ENCODE results near the gene MCEE. TPM values are rescaled to one million over a fixed set of nuclear protein-coding genes. Genes with fewer than 3 reads are reported as not detected.
A peak's percentile ranks its signal among the peaks of the same experiment; 100 is the strongest.
"Not testable (repeated sequence)": the region's sequence is repeated elsewhere in the genome, so short reads cannot be mapped to it uniquely, and the experiment has no call there.

The MCEE gene
- total RNA-seq (2014; rRNA removed; shearing (Covaris generic)) (16.5 and 21.1 TPM in 2 replicates), polyA plus RNA-seq (2016; fragmentation: Nextera tagmentation; extraction: Ambion mirVana) (30.6 and 33.3 TPM in 2 replicates)

- Histone ChIP-seq H3K27me3 (replicated peaks; ENCODE audit: insufficient read depth) (no peaks in the 10 kb centered on the region), H3K4me3 (peak within 1 kb of the TSS; percentile 97), H4K20me1 (ENCODE audit: insufficient read depth) (no peaks in the 10 kb centered on the region), H3K4me1 (ENCODE audit: insufficient read depth) (peaks cover 32% of the 10 kb centered on the region), H3F3A (ENCODE audit: insufficient read depth) (peaks cover 9% of the 10 kb centered on the region; the same call in 1 of the 2 replicates), H3K27ac (peak within 1 kb of the TSS; percentile 98), H3K9me3 (ENCODE audit: low read depth) (no peaks in the 10 kb centered on the region), H2AFZ (peak within 1 kb of the TSS; percentile 91), H3K4me2 (ENCODE audit: unreplicated experiment) (peak within 1 kb of the TSS; percentile 100), H3K9ac (peak within 1 kb of the TSS; percentile 99), H3K36me3 (ENCODE audit: low read depth) (peaks cover 23% of the 10 kb centered on the region), H3K9me2 (ENCODE audit: insufficient read depth) (no peaks in the 10 kb centered on the region), H3K79me2 (ENCODE audit: insufficient read depth) (peaks cover 90% of the 10 kb centered on the region)
- DNase-seq, result peak; percentile 97
- no peak for TF ChIP-seq EZH2phosphoT487 (IDR thresholded peaks at IDR 0.05; ENCODE audit: insufficient read depth, low read depth)
- in situ Hi-C loops (cut with MboI), result no loop called here
- WGBS, 2 experiments (ENCODE audit: low coverage in 1 of 2, low lambda C conversion rate in 2 of 2, missing lambda C conversion rate in 2 of 2), result 1% methylated on average over 67 of the region's 67 CpGs
Measured at GRCh38 chr2:71130152-71130904, at the start of gene MCEE, which contains the start of gene MPHOSPH10. Gene MCEE (minus strand): TSS chr2:71130229. CDS start chr2:71130219, 10 bp downstream. Gene MPHOSPH10 (plus strand): TSS chr2:71130634. CDS start chr2:71130666, 32 bp downstream.

DNA sequence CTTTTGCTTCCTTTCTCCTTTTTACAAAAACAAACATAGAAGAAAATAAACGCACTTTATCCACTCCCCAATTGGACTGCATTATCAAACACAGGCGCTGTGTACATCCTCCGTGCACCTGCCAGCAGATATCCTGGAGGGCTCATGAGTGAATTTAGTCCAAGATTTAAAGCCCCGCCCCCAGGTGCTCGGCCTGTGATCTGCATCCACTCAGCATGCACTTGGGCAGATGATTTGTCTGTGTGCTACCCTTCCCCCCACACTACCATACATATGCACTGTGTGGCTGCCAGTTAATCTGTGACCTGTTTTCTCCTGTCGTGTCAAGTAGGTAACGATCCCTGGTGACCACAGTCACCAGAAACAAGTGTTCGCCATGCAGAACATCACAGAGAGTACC is 48.8 kb upstream of the MCEE start:
- H3K4me2 ChIP-seq (ENCODE audit: unreplicated experiment); H3K4me3 ChIP-seq; H3F3A ChIP-seq (ENCODE audit: insufficient read depth); H3K27ac ChIP-seq; H3K9me3 ChIP-seq (ENCODE audit: low read depth); H2AFZ ChIP-seq; H4K20me1 ChIP-seq (ENCODE audit: insufficient read depth); H3K27me3 ChIP-seq (replicated peaks; ENCODE audit: insufficient read depth); H3K79me2 ChIP-seq (ENCODE audit: insufficient read depth); in situ Hi-C loops (cut with MboI); DNase-seq; H3K4me1 ChIP-seq (ENCODE audit: insufficient read depth); H3K9ac ChIP-seq; H3K9me2 ChIP-seq (ENCODE audit: insufficient read depth); H3K36me3 ChIP-seq (ENCODE audit: low read depth): not testable (repeated sequence)
- WGBS, 2 experiments (ENCODE audit: low coverage in 1 of 2, low lambda C conversion rate in 2 of 2, missing lambda C conversion rate in 2 of 2), result 62% methylated on average over 8 of the region's 8 CpGs

- Histone ChIP-seq H4K20me1 (ENCODE audit: insufficient read depth) (no peaks in the 10 kb centered on the region), H3K9me2 (ENCODE audit: insufficient read depth) (no peaks in the 10 kb centered on the region), H3F3A (ENCODE audit: insufficient read depth) (no peaks in the 10 kb centered on the region), H3K4me1 (ENCODE audit: insufficient read depth) (no peaks in the 10 kb centered on the region), H2AFZ (no peak overlapping the region), H3K79me2 (ENCODE audit: insufficient read depth) (no peaks in the 10 kb centered on the region), H3K4me3 (no peak overlapping the region), H3K4me2 (ENCODE audit: unreplicated experiment) (no peak overlapping the region), H3K9ac (no peak overlapping the region), H3K9me3 (ENCODE audit: low read depth) (no peaks in the 10 kb centered on the region), H3K27me3 (replicated peaks; ENCODE audit: insufficient read depth) (peaks cover 3% of the 10 kb centered on the region; the same call in 1 of the 2 replicates), H3K36me3 (ENCODE audit: low read depth) (no peaks in the 10 kb centered on the region), H3K27ac (no peak overlapping the region)
- in situ Hi-C loops (cut with MboI), result no loop called here
- no peak for DNase-seq
- WGBS, 2 experiments (ENCODE audit: low coverage in 1 of 2, low lambda C conversion rate in 2 of 2, missing lambda C conversion rate in 2 of 2), result 61 to 76% methylated on average over 3 of the region's 3 CpGs
- TF ChIP-seq EZH2phosphoT487 (IDR thresholded peaks at IDR 0.05; ENCODE audit: insufficient read depth, low read depth), result no peak
- TF ChIP-seq EZH2 (IDR thresholded peaks at IDR 0.05; ENCODE audit: insufficient read depth, poor library complexity, severe bottlenecking), result no peak
Measured at GRCh38 chr2:71174207-71174606, 44.2 kb upstream of the MCEE start.

DNA sequence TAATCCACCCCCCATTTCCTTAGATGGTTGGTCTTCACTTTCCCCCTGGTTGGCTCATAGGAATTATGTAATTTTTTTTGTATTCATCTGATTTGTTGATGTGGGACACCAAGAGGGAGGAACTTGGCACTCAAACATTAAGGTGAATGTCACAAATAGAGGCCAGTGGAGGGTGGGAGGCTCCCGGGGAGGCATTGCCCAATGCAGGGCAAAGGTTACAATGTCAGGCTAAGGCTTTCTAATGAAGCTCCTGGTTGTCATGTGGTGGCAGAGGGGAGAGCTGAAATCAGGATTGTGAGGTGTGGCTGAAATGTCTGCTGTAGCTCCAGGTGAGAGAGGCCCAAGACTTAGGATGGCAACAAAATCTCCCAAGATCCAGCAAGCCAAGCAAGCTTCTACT is 43.1 kb upstream of the MCEE start:
- Histone ChIP-seq H2AFZ (no peak overlapping the region), H3K36me3 (ENCODE audit: low read depth) (no peaks in the 10 kb centered on the region), H3K9me2 (ENCODE audit: insufficient read depth) (no peaks in the 10 kb centered on the region), H3K4me1 (ENCODE audit: insufficient read depth) (no peaks in the 10 kb centered on the region), H3F3A (ENCODE audit: insufficient read depth) (no peaks in the 10 kb centered on the region), H3K4me3 (no peak overlapping the region), H3K9me3 (ENCODE audit: low read depth) (no peaks in the 10 kb centered on the region), H3K9ac (no peak overlapping the region), H3K4me2 (ENCODE audit: unreplicated experiment) (no peak overlapping the region), H3K27me3 (replicated peaks; ENCODE audit: insufficient read depth) (peaks cover 3% of the 10 kb centered on the region; the same call in 1 of the 2 replicates), H3K27ac (no peak overlapping the region), H3K79me2 (ENCODE audit: insufficient read depth) (no peaks in the 10 kb centered on the region), H4K20me1 (ENCODE audit: insufficient read depth) (no peaks in the 10 kb centered on the region)
- no peak for DNase-seq
- in situ Hi-C loops (cut with MboI), result no loop called here
- TF ChIP-seq EZH2phosphoT487 (IDR thresholded peaks at IDR 0.05; ENCODE audit: insufficient read depth, low read depth), result no peak
- no peak for TF ChIP-seq EZH2 (IDR thresholded peaks at IDR 0.05; ENCODE audit: insufficient read depth, poor library complexity, severe bottlenecking)
- WGBS, 2 experiments (ENCODE audit: low coverage in 1 of 2, low lambda C conversion rate in 2 of 2, missing lambda C conversion rate in 2 of 2), result 79 to 80% methylated on average over 1 of the region's 1 CpG
